DLD1 (cell line): ENCODE measurements around the gene TRIM45.

Experiments
- in situ Hi-C: cut with HindIII; loops from 2 replicates; pipeline ENCODE4 v1.10.0; 2017; ENCODE audit warnings: low sequenced_read_pairs

Gene TRIM45

GRCh38 chr1:117105722-117106121, 15.8 kb downstream of the TRIM45 start:
- in situ Hi-C loops, result loop anchor here (25.0 kb wide), 1 partner anchor 182 kb away; no protein-coding TSS in a partner anchor

- in situ Hi-C loops, result loop anchor here (25.0 kb wide), 1 partner anchor 182 kb away; no protein-coding TSS in a partner anchor
Measured at GRCh38 chr1:117104986-117105385, 16.6 kb downstream of the TRIM45 start.

GRCh38 chr1:117101858-117102257, 19.7 kb downstream of the TRIM45 start:
- in situ Hi-C loops, result loop anchor here (25.0 kb wide), 1 partner anchor 185 kb away; no protein-coding TSS in a partner anchor

GRCh38 chr1:117101334-117101733, 20.2 kb downstream of the TRIM45 start:
- in situ Hi-C loops, result loop anchor here (25.0 kb wide), 1 partner anchor 186 kb away; no protein-coding TSS in a partner anchor

- in situ Hi-C loops, result no loop called here
Measured at GRCh38 chr1:117098287-117098890, 23.2 kb downstream of the TRIM45 start.

- in situ Hi-C loops, result no loop called here
Measured at GRCh38 chr1:117097443-117097842, 24.1 kb downstream of the TRIM45 start.

- in situ Hi-C loops, result no loop called here
Measured at GRCh38 chr1:117096951-117097408, 24.6 kb downstream of the TRIM45 start.

- in situ Hi-C loops, result no loop called here
Measured at GRCh38 chr1:117094841-117095604, 26.5 kb downstream of the TRIM45 start.

GRCh38 chr1:117093870-117094621, 27.5 kb downstream of the TRIM45 start:
- in situ Hi-C loops, result no loop called here

- in situ Hi-C loops, result no loop called here
Measured at GRCh38 chr1:117093091-117093534, 28.4 kb downstream of the TRIM45 start.

GRCh38 chr1:117092594-117092993, 29.0 kb downstream of the TRIM45 start:
- in situ Hi-C loops, result no loop called here

GRCh38 chr1:117089996-117090395, 31.6 kb downstream of the TRIM45 start:
- in situ Hi-C loops, result no loop called here

GRCh38 chr1:117087686-117088085, 33.9 kb downstream of the TRIM45 start:
- in situ Hi-C loops, result no loop called here

GRCh38 chr1:117084231-117084630, 37.3 kb downstream of the TRIM45 start:
- in situ Hi-C loops, result no loop called here

- in situ Hi-C loops, result no loop called here
Measured at GRCh38 chr1:117079737-117080136, 41.8 kb downstream of the TRIM45 start.

- in situ Hi-C loops, result no loop called here
Measured at GRCh38 chr1:117077267-117077666, 44.3 kb downstream of the TRIM45 start.

GRCh38 chr1:117076648-117077047, 44.9 kb downstream of the TRIM45 start:
- in situ Hi-C loops, result no loop called here

GRCh38 chr1:117070124-117070523, 51.4 kb downstream of the TRIM45 start:
- in situ Hi-C loops, result loop anchor here (25.0 kb wide), 1 partner anchor 333 kb away; no protein-coding TSS in a partner anchor

GRCh38 chr1:117069220-117069844, 52.2 kb downstream of the TRIM45 start:
- in situ Hi-C loops, result loop anchor here (25.0 kb wide), 1 partner anchor 332 kb away; no protein-coding TSS in a partner anchor

- in situ Hi-C loops, result loop anchor here (25.0 kb wide), 1 partner anchor 331 kb away; no protein-coding TSS in a partner anchor
Measured at GRCh38 chr1:117068580-117068979, 53.0 kb downstream of the TRIM45 start.
